G401.6 (cell line): Measurements from ENCODE around the gene TMEM254.
"Not testable (repeated sequence)": the region's sequence is repeated elsewhere in the genome, so short reads cannot be mapped to it uniquely, and the experiment has no call there.

Experiments used
- FAIRE-seq: peaks from 2 replicates; lab custom pipeline; 2012; peaks lifted over from hg19 to GRCh38; lab: Jason Lieb, UNC

Gene TMEM254

DNA sequence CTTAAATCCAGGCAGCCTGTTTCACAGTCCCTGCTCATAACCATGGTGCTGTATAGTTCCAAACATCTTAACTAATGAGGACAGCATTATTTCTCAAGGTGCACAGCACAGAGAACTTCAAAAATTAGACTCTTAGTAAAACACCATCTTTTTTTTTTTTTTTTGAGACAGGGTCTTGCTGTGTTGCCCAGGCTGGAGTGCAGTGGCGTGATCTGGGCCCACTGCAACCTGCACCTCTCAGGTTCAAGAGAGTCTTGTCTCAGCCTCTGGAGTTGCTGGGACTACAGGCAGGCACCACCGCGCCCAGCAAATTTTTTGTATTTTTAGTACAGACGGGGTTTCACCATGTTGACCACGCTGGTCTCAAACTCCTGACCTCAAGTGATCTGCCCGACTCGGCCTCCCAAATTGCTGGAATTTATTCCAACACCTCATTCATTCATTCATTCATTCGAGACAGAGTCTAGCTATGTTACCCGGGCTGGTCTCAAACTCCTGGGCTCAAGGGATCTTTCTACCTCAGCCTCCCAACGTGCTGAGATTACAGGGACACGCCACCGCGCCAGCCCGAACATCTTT, 507 bp upstream of the TMEM254 start:
- no peak for FAIRE-seq

DNA sequence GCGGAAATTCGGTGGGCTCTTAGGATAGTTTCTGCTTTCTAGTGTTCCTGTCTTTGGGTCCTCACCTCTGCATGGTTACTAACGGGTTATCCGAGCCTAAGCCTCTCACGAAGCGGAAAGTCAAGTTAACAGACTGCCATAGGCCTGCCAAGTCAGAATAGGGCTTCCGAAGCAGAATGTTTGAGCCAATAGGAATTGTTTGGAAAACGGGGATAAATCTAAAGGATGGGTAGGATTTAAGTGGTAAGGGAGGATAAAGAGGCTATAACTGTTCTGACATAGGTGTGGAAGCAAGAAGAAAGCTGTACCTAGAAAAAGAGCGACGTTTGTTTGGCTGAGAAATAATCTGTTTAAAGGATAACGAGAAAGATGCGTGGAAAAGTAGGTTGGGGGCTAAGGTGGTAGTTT, 851 bp downstream of the TMEM254 start:
- FAIRE-seq: no peak

DNA sequence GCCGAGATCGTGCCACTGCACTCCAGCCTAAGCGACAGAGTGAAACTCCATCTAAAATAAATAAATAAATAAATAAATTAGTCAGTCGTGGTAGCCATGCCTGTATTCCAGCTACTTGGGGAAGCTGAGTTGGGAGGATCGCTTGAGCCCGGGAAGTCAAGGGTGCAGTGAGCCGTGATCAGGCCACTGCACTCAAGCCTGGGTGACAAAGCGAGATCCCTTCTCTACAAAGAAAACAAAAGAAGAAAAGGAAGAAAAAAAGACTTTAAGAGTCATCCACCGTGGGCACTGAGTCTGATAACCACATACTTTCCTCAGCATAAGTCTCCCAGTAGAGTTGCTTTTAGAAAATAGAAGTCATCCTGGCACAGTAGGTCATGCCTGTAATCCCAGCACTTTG, 2.6 kb downstream of the TMEM254 start:
- no peak for FAIRE-seq

DNA sequence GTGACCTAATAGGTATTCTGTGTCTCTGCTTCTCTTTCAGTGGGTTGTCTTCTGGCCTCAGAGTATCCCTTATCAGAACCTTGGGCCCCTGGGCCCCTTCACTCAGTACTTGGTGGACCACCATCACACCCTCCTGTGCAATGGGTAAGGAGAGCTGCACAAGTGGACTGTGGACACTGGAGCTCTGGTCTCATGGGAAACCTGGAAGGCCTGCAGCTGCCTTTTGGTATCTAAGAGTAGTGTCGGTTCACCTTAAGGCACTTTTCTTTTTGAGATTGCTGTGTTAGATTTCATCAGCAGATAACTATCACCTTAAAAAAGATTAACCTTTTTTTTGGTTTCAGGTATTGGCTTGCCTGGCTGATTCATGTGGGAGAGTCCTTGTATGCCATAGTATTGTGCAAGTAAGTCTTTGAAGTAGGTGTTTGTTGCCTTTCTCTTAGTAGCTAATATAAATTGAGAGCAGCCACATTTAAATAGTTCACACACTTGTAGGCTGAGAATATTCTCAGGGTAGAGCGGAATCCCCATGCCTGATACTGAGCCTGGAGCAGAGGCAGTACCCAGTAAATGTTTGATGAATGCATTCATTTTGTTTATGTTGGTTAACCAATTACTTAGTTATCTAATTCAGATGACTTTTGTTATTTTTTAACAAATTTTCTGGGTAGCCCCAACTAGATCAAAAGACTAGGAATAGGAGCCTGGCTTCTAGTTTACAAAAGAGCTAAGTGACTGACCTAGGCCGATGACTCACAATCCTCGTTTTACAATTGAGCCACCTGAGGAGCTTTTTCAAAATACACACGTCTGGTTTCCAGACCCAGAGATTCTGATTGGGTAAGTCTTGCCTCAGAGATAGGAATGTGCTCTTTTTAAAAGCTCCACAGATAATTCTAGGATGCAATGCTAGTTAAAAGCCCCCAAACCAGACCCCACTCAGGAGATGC, 3.6 kb downstream of the TMEM254 start:
- no peak for FAIRE-seq

DNA sequence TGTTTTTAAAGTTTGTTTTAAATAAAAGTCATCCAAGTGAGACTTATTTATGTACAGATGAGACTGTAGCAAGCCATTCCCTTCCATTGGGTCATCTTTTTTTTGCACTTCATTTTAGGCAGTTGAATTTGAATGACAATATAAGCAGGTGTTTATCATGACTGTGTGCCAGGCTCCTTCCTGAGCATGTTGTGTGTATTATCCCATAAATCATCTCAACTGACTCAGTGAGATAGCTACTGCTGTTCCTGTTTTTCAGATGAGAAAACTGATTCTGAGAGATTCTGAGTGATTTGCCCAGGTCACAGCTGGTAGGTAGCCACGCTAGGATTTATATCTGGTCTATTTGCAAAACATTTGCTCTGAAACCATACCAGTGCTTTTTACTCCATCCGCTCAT, 11.7 kb downstream of the TMEM254 start:
- no peak for FAIRE-seq

DNA sequence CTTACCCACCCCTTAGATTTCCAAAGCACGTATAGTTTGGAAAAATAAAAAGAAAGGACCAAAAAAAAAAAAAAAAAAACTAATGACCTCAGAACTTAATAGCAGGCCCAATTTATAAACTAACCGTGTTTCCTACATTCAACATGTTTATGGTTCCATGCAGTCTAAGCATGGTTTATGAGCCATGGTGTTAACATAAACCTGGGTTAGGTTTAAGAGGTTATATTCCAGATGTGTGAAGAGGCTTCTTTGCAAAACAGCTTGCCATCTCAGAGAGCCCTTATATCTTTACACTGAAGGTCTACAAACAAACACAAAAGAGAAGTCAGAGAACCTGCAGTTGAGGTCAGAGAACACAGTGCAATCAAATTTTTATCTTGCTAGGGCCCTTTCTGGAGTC, 15.8 kb downstream of the TMEM254 start:
- FAIRE-seq: no peak

DNA sequence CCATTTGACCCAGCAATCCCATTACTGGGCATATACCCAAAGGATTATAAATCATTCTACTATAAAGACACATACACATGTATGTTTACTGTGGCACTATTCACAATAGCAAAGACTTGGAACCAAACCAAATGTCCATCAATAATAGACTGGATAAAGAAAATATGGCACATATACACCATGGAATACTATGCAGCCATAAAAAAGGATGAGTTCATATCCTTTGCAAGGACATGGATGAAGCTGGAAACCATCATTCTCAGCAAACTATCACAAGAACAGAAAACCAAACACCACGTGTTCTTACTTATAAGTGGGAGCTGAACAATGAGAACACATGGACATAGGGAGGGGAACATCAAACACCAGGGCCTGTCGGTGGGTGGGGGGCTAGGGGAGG, 19.8 kb downstream of the TMEM254 start:
- not testable (repeated sequence) for FAIRE-seq

DNA sequence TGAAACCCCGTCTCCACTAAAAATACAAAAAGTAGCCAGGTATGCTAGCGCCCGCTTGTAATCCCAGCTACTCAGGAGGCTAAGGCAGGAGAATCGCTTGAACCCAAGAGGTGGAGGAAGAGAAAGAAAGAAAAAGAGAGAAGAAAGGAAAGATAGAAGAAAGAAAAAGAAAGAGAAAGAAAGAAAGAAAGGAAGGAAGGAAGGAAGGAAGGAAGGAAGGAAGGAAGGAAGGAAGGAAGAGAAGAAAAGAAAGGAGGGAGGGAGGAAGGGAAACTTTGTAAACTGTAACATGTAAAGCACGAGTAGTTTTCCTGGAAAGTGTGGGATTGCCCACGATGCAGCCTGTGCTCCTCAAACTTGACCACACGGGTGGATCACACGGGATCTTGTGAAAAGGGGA, 20.8 kb downstream of the TMEM254 start:
- not testable (repeated sequence) for FAIRE-seq

DNA sequence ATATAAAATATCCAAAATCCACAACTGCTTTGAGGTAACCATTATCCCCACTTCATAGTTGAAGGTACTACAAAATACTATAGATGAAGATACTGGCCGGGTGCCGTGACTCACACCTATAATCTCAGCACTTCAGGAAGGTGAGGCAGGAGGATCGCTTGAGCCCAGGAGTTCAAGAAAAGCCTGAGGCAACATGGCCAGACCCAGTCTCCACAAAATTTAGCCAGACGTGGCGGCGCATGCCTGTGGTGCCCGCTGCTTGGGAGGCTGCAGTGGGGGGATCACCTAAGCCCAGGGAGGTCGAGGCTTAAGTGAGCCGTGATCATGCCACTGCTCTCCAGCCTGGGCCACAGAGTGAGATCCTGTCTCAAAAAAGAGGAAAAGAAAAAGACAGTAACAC, 21.7 kb downstream of the TMEM254 start:
- no peak for FAIRE-seq

DNA sequence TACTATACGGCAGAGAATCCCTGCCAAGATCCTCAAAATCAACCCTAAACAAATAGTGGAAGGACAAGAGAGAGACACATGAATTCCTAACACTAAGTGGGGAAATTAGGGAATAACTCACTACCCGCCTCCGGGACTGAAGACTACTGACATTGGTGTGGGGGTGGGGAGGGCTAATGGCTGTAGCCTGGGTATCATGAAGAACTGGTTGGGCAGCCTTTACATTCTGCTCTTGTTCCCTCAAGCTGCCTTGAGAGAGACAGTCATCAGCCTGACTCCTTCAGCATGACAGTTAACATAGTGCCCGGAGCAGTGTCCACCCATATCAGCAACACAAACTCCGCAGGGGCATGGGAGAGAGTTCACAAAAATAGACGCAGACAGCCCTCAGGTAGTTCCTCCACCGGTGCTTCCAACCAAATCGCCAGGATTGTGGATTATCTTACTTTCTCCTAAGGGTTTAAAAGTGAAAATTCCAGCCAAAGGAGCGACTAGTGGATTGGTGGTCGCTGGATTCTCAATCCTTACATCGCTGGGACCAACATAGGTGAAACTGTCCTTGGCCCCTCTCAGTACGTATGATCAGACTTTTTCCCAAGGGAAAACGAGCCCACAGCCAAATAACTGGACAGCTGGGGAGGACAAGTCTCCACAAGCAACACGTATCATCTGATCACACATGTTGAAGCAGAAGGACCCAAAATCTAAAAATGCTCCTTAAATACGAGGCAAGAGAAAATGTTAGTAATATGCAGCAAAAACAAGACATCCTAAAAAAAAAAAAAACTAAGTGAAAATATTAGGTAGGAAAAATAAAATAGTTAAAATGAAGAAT, 22.6 kb downstream of the TMEM254 start:
- no peak for FAIRE-seq

DNA sequence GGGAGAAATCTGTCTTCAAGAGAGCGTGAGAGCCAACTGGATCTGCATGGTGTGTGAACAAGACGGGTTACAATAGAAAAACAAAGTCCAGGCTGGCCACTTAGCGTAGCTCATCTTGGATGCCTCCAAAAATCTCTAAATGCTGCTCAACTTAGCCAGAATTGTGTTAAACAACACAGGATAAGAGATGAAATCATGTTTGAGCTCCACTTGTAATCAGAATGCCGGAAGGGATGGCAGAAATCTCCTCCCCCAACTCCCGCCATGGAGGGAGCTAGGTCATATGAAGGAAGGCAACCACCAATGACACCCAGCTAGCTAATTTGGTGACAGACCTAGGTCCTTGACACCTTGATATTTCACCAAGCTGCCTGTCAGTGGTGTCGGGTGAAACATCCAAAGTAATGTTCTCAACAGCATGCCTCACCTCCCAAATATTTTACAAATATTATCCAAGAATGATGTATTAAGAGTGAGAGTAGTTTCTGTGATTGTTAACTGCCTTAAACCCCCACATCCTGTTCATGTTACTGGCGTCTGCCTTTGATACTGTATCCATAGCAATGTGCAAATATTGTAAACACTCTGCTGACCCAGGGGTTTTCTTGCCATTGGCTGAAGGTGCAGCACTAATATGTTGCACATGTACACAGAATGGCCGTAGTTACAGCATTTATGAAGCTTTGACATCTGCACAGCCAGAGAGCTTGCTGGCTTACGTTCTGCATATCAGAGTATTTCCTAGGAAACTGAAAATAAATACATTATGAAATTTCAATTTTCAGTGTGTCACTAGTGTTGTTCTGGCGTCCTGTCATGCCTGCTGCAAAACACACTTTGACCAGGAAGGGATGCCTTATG, 25.8 kb downstream of the TMEM254 start:
- FAIRE-seq: no peak

DNA sequence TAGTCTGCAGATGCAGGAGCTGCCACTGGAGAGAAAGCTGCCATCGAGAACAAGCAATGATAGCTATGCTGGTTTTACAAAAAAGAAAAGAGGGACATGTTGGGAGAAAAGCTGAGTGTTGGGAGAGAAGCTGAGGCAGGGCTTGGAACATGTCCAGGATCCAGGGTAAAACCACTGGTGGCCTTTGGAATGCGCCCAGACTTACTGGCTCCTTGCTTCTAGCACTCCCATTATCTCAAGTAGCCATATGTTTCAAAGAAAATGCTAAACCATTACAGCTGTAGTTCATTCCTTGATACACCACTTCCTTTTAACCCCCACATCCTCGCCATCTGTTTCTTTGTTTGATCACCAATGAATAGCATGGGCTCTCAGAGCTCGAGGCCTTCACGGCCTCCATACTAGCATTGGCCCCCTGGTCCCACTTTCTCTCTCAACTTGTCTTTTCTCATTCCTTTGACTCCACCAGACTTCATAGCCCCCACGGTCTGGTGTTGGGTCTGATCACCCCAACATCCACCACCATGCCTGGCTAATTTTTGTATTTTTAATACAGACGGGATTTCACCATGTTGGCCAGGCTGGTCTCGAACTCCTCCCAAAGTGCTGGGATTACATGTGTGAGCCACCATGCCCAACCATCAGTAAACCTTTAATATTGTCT, 30.2 kb downstream of the TMEM254 start:
- FAIRE-seq: no peak

DNA sequence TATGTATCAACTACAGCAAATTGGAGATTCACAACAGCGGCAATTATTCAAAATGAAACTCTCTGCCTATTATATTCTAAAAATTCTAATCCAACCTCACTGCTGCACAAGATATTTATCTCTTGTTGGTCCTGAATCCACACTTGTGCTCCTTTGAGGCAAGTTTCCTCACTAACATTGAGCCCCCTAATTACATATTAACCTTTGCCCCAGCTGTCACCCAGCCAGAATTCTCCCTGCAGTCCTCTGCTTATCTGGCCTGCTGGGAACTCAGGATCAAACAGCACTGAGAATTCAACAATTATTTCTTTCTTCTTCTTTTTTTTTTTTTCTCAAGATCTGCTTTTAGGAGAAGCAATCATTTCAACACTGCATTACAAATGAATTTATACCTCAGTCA, 32.5 kb downstream of the TMEM254 start:
- FAIRE-seq: no peak

DNA sequence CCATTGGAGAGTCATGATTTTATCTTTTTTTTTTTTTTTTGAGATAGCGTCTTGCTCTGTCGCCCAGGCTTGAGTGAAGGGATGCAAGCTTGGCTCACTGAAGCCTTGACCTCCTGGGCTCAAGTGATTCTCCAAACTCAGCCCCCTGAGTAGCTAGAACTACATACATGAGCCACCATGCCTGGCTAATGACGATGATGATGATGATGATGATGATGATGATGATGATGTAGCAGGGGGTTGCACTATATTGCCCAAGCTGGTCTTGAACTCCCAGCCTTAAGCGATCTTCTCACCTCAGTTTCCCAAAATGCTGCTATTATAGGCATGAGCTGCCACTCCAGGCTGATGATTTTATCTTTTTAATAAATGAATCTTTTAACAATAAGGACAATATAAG, 40.2 kb downstream of the TMEM254 start:
- no peak for FAIRE-seq

DNA sequence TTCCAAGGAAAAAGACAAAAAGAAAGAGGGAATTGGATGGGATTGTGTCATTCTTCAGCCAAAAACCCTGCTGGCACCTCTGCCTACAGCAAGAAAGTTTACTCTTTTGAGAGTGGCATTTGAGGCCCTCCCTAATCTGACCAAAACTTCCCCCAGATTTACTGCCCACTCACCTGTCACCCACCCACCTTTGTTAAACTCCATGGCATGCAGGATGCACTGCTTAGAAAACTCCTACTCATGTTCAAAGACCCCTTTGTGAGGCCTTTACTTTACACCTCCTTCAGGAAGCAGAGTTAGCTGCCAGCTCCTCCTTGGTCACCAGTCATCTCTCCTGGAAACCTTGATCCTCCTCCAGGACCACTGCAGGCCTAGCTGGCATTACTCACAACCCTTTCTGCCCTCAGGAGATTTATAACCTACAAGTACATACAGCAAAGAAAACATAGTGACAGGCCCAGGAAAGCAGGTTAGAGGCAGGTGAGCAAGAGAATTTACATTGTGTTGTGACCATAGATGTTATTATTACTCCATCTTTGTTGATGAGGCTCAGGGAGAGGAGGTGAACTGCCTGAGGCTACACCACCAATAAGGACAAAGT, 43.7 kb downstream of the TMEM254 start:
- no peak for FAIRE-seq

DNA sequence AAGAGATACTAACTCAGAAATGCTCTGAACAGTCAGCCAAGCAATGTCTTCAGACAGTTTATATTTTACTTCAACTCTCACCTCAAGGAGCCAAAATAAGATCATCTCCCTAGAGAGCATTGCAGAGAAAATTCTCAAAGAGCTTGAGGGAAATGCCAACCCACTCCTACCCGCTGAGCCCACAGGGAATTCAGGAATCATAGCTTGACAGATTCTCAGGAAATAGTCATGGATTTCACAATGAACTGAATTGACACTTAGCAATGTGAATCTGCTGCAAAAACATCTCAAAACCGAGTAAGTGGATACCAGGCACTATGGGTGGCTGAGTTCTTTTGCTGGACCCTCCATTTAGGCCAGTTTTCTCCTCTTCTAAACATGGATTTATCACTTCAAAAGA, 44.3 kb downstream of the TMEM254 start:
- FAIRE-seq: no peak

DNA sequence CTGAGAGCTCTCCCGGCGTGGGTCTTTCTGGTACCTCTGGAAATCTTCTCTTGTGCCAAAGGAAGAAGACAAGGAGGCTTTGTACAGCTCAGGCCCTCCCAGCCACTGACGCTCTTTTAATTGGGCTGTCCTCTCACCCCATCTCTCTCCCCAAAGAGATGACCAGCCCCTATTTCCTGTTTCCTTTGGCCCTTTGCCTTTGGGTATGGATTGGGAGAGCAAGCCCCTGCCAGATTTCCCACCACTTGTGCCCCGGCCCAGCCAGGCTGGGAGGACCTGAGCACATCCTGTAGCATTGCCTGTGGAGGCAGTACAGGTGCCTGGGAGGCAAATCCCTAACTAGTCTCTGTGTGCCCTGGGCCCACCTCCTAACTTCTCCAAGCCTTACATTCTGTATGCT, 48.4 kb downstream of the TMEM254 start:
- no peak for FAIRE-seq

DNA sequence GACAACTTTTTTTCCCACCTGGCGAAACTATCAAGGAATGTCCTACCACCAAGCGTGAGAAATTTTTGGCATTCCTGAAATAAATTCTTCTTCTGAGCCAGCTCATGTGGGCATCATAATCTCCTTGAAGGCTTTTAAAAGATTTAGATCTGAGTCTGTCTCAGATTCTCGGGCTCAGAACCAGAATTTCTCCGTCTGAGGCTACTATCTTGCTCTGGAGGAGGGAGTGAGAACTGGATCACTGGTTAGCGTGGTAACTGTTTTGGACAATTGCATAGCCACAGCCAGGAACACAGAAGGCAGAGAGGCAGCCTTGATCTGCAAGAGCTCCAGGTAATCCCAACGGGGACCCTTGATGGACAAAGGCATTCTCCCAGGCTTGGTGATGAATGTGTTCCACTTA, 53.0 kb downstream of the TMEM254 start:
- FAIRE-seq: no peak

DNA sequence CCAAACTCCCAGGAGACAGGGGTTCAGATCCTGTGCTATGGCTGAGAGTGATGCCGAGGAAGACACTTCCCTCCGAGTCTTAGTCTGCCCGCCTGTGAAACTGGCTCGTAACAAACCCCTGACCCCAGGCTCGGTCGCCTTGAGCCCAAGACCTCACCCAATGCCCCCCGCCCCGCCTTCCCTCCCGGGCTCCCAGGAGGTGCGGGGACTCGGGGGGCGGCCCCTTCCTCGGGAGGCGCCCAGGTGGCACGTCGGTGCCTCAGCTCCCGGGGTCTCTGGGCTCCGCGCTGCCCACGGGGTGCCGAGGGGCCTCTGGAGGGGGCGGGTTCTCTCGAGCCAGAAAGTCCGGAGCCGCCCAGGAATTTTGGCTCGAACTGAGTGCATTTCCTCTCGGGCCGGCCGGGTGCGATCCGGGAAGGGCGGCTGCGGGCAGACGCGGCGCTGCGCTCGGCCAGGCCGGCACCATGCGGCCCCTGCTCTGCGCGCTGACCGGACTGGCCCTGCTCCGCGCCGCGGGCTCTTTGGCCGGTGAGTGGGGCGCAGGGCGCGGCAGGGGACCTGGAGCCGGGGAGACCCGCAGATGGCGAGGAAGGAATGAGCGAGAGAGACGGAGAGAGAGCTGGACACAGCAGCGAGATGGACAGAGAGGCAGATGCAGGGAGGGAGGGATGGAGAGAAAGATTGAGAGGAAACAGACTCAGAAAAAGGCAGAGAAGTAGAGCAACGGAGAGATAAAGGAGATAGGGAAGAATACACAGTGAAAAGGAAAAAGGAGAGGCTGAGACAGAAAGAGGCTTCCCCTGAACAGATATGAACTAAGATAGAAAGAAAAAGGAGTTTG, 54.1 kb downstream of the TMEM254 start, which contains the start of gene PLAC9:
TSS of gene PLAC9 (plus strand) at position 432 of the 841 bp plus-strand sequence. CDS start at position 465, 33 bp downstream.
- FAIRE-seq: no peak

DNA sequence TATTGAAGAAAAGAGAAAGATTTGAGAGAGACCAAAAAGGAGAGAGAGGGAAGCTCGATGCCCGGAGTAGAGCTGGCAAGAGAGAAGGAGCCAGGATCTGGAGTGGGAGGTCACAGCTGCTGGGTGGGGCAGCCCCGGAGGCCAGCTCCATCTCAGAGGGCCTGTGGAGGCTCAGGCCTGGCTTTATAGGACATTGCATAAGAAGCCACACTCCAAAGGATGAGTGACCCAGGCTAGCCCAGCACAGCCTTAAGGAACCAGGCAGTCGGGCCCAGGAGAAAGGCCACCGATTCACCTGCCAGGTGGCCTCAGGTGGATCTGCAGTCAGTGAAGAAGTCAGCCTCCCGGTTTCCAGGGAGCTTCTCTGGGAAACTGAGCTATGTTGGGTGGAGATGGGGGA, 54.7 kb downstream of the TMEM254 start:
- no peak for FAIRE-seq
